ENCODE measurements around the gene COL1A1.

COL1A1 gene

DNA sequence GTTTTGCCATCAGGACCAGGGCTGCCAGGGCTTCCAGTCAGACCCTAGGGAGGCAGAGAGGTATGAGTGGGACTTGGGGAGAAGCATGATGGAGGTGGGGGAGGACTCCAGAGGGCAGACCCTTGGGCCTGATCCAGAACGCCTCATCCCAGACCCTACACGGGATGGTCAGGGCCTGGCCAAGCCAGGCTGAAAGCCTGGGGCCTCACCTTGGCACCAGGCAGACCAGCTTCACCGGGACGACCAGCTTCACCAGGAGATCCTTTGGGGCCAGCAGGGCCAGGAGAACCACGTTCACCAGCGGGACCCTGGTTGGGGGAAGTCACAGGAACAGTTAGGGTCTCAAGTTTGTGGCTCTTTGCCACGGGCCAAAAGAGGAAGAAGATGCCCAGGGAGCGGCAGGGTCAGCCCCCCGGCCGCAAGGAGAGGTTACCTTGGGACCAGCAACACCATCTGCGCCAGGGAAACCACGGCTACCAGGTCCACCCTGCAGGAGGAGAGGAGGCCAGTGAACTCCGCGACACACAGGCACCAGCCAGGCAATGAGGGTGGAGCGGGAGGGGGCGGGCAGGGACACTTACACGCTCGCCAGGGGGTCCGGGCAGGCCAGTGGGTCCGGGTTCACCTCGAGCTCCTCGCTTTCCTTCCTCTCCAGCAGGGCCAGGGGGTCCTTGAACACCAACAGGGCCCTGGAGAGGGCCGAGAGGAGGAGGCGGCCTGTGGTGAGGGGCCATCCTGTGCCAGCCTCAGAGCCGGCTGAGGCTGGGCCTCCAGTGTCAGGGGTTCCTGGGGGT is 7.1 kb downstream of the COL1A1 start:
- no peak overlapping the region for H3K4me3 ChIP-seq (ENCODE audit: low read depth, low read length)
- DNase-seq (ENCODE audit: low read depth) = no peak
- TF ChIP-seq, protein P1, sequence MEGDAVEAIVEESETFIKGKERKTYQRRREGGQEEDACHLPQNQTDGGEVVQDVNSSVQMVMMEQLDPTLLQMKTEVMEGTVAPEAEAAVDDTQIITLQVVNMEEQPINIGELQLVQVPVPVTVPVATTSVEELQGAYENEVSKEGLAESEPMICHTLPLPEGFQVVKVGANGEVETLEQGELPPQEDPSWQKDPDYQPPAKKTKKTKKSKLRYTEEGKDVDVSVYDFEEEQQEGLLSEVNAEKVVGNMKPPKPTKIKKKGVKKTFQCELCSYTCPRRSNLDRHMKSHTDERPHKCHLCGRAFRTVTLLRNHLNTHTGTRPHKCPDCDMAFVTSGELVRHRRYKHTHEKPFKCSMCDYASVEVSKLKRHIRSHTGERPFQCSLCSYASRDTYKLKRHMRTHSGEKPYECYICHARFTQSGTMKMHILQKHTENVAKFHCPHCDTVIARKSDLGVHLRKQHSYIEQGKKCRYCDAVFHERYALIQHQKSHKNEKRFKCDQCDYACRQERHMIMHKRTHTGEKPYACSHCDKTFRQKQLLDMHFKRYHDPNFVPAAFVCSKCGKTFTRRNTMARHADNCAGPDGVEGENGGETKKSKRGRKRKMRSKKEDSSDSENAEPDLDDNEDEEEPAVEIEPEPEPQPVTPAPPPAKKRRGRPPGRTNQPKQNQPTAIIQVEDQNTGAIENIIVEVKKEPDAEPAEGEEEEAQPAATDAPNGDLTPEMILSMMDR (IDR thresholded peaks at IDR 0.05; ENCODE audit: low read depth, low read length, missing control alignments) = no peak

DNA sequence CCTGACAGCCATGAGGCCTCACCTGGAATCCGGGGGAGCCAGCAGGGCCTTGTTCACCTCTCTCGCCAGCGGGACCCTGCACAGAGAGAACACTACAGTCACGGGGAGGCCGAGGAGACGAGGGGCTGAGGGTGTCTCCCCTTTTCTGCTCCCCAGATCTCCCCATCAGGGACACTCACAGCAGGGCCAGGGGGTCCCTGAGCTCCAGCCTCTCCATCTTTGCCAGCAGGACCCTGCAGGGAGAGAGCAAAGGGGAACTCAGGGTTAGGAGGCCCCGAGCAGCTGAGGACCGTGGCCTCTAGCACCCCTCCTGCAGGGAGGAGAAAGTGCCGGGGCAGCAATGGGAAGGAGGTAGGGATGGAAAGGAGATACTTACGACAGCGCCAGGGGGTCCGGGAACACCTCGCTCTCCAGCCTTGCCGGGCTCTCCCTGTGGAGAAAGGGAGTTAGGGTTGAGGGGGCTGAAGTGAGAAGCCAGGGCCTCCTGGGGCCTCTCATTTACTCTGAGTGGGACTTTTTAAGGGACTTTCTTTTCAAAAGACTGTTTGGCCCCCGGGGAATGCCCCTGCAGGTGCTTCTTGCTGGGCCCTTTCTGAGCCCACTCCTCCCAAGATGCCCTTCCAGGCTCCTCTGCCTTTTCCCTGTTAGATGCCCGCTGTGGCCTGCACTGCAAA is 8.7 kb downstream of the COL1A1 start:
- H3K4me3 ChIP-seq (ENCODE audit: low read depth, low read length) = peak overlapping the region; percentile 35; the same call in 1 of the 2 replicates
- no peak for DNase-seq (ENCODE audit: low read depth)
- TF ChIP-seq, protein P1 (IDR thresholded peaks at IDR 0.05; ENCODE audit: low read depth, low read length, missing control alignments) = no peak

DNA sequence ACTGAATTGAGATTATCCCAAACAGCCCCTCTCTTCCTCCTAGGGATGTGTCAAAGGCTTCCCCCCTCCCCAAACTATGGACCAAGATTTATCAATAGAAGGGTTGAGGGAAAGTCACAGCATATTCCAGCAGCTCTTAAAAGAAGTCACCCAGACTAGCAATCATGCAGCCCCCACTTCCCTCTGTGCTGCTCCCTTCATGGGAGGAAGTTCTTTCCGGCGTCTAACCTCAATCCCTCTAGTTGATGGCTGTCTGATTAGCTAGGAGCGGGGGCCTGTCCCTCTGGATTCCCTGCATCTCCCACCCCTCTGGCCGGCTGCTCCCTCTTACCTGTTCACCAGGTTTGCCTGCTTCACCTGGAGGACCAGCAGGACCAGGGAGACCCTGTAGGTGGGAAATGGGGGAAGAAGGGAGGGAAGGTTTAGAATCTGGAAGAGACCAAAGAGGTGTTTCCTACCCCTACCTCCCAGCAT is 9.2 kb downstream of the COL1A1 start:
- no peak for DNase-seq (ENCODE audit: low read depth)
- TF ChIP-seq, protein P1 (IDR thresholded peaks at IDR 0.05; ENCODE audit: low read depth, low read length, missing control alignments) = no peak
- peak overlapping the region; percentile 35; the same call in 1 of the 2 replicates for H3K4me3 ChIP-seq (ENCODE audit: low read depth, low read length)

DNA sequence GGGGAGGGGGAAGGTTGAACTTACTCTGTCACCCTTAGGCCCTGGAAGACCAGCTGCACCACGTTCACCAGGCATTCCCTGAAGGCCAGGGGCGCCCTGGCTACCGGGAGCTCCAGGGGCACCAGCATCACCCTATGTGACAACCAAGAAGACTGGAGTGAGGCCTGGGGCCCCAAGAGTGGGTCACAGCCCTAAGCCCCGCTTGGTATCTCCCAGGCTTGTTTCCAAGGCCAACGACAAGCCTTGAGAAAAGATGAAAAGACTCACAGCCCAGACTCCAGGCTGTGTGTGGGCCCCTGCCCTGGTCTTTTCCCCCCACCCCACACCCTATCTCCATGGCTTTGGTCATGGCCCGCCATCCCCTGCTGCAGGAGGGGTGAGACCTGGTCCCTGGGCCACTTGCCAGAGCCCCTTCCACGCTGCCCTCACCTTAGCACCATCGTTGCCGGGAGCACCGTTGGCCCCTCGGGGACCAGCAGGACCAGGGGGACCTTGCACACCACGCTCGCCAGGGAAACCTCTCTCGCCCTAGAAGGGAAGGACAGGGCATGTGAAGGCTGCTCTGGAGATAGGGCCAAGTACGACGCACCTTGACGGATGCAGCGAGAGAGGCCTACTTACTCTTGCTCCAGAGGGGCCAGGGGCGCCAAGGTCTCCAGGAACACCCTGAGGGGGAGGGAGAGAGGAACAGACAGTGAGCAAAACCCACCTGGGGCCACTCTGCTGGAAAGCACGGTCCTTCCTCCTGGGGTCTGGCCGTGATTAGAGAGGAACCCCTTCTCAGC is 9.9 kb downstream of the COL1A1 start:
- no peak overlapping the region for H3K4me3 ChIP-seq (ENCODE audit: low read depth, low read length)
- DNase-seq (ENCODE audit: low read depth) = no peak
- TF ChIP-seq, protein P1 (IDR thresholded peaks at IDR 0.05; ENCODE audit: low read depth, low read length, missing control alignments) = no peak

DNA sequence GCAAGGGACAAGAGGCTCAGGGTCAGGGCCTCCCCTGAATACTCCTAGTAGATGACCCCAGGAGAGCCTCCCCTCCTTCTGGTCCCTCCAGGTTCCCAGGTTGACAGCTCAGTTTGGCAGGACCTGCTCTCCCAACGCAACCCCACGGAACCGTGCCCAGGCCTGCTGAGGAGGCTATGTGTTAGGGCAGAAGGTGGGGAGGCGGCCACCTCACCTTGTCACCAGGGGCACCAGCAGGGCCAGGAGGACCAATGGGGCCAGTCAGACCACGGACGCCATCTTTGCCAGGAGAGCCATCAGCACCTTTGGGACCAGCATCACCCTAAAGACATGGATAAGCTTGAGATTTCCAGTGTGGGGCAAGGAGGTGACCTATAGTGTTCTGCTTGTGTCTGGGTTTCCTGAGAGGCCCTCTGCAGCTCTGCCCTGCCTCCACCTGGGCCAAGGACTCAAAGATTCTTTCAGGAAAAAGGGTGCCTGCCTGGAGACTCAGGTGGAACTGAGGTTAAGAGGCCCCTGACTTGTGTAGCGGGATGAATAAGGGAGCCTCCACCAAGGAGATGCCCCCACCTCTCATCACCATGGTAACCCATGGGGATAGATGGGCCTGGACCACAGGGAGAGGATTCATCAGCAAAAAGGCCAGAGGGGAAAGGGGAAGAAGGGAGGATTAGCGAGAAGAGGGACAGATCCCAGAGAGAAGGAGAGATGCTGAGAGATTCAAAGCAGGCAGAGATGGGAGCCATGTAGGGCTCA is 10.7 kb downstream of the COL1A1 start:
- no peak overlapping the region for H3K4me3 ChIP-seq (ENCODE audit: low read depth, low read length)
- TF ChIP-seq, protein P1 (IDR thresholded peaks at IDR 0.05; ENCODE audit: low read depth, low read length, missing control alignments) = no peak
- DNase-seq (ENCODE audit: low read depth) = no peak

DNA sequence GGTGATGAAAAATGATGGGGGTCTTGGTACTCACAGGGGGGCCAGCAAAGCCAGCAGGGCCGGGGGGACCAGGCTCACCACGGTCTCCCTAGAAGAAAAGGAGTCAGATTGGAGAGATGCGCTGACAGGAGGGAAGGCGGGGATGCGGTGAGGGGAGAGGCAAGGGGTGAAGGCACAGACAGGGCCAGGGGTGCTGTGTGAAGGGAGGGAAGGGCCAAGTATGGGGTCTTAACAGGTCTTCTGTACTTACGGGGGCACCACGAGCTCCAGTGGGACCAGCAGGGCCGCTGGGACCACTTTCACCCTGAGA is 11.2 kb downstream of the COL1A1 start:
- DNase-seq (ENCODE audit: low read depth) = no peak
- TF ChIP-seq, protein P1 (IDR thresholded peaks at IDR 0.05; ENCODE audit: low read depth, low read length, missing control alignments) = no peak
- no peak overlapping the region for H3K4me3 ChIP-seq (ENCODE audit: low read depth, low read length)
